ENCODE results near the gene PPCDC.

Gene PPCDC

DNA sequence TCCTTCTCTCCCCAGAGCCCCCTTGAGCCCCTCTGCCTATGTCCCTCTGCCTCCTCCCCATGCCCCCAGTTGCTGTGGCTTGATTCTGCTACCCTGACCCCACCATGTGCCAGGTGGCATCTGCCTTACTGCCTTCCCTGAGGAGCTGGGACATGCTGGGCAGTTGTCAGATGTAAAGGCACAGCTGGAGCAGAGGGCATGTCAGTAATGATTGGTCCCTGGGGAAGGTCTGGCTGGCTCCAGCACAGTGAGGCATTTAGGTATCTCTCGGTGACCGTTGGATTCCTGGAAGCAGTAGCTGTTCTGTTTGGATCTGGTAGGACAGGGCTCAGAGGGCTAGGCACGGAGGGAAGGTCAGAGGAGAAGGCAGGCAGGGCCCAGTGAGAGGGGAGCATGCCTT, 3.5 kb upstream of the PPCDC start:
- no peak for DNase-seq

DNA sequence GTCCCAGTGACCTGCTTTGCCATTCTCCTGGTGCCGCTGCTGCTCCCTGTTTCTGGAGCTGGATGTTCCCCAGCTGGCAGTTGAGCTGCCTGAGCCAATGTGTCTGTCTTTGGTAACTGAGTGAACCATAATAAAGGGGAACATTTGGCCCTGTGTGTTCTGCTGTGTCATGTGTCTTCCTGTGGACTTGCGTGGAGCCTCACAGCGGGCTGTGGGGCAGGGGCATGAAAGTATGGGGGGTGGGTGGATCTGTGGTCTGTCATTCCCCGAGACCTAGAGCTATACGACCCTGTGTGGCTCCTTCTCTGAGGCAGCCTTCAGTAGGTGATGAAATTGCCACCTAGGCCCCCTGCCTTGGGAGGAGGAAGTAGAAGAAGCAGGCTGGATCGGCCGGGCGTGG, 2.0 kb upstream of the PPCDC start:
- no peak for DNase-seq

DNA sequence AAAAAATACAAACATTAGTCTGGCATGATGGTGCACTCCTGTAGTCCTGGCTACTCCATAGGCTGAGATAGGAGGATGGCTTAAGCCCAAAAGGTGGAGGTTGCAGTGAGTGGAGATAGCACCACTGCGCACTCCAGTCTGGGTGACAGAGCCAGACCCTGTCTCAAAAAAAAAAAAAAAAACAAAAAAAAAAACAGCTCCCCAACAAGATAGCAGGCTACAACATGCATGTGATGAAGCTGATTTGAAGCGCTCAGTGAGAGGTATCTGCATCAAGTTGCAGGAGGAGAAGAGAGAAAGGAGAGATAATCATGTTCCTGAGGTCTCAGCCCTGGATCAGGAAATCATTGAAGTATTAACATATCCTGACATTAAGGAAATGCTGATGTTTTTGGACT, 608 bp upstream of the PPCDC start:
- DNase-seq, result no peak

- peak; percentile 84 for DNase-seq
These were observed 664 bp downstream of the PPCDC start for GRCh38 chr15:75023872-75024636.

DNA sequence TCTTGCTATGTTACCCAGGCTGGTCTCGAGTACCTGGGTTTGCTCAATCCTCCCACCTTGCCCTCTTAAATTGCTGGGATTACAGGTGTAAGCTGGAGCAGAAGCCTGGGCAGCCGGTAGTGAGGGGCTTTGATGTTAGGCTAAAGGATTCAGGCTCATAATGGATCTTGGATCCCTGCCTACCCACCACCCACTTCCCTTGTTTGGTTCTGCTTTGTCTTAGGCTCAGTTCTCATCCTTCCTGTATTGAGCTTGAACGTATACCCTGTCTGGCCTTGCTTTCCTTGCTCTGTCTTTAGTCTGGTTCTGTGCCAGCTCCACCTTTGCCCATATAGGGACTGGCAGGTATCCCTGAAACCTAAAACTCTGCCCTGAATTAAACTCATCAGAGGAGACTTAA, 1.7 kb downstream of the PPCDC start:
- DNase-seq, result no peak

DNA sequence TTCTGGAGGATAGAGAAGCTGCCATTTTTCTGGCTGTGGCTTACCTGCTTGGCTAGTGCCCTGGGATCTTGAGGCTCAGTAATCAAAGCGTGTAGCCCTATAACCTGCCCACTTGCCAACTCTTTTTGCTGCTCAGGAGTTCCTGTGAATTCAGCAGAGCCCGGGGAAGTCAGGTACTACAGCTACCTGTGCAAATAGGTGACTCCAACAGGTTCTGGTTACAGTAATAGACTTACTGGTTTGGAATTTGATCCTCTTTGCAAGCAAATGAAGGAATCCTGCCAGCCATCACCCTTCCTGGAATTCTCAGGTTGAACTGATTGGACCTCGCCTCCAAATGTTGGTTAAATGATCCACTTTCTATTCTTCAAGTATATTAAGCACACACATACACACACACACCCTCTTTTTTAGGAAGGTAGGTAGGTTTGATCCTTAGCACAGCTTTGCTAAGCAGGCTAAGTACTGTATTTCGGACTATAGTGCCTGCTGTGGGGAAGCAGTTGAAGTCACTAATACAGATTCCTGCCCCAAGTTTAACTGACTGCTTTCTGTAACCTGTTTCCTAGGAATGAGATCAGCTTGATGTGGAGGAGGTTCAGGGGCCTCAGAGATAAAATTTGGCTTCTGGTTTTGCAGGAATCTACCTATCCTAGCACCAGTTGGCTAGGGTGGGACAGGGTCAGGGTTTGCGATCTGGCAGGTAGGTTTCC, 2.3 kb downstream of the PPCDC start:
- DNase-seq, result no peak

DNA sequence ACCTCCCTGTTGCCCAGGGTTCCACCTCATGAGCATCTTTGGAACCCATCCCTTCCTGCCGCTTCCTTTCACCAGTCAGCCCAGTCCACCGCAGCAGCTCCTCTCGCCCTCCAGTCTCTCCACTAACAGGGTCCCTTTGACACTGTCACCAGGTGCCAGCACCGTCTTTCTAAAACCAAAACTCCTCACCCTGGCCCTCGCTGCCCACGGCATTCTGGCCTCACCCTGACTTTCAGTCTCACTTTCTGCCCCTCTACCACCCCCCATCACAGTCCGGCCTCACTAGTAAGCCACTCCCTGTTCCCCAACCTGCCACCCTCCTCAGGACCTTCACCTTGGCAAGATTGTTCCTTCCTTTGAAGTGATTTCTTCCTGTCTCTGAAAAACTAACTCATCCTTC, 4.2 kb downstream of the PPCDC start:
- no peak for DNase-seq

DNA sequence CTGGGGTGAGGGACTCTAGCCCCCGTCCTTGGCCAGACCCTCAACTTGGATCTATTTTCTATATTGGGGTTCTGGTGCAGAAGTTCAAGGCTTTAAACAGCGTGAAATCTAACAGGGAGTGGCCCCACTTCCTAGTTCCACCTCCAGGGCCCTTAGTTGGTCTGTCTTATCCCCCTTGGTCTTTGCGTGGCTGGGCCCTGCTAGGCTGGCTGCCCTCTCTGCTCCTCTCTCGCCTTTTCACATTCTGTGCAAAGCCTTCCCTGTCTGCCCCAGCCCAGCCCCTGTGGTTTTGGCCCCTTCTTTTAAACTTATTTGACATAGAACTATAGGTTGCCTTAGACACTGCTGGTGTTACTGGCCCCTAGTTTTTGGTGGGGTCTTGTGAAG, 5.6 kb downstream of the PPCDC start:
- DNase-seq, result no peak

GRCh38 chr15:75029378-75030022, 6.1 kb downstream of the PPCDC start:
- peak; percentile 89 for DNase-seq

GRCh38 chr15:75030023-75030413, 6.6 kb downstream of the PPCDC start:
- DNase-seq, result no peak

DNA sequence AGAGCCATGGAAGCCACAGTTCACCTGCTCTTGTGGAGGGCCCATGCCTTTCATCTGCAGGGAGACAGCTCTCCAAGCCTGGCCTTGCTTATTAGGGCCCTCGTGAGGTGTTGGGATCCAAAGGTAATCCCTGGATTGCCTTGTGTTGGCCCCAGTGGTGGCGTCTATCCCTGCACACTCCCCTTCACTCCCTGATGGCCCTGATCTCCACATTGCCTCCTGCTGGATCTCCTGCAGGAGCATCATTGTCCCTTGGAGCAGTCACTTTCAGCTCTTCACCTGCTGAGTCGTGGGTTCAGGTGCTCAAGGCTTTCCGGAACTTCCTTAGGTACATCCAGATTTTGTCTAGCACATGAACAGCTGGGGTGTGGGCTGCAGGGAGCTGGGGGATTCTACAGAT, 7.0 kb downstream of the PPCDC start:
- DNase-seq, result no peak

DNA sequence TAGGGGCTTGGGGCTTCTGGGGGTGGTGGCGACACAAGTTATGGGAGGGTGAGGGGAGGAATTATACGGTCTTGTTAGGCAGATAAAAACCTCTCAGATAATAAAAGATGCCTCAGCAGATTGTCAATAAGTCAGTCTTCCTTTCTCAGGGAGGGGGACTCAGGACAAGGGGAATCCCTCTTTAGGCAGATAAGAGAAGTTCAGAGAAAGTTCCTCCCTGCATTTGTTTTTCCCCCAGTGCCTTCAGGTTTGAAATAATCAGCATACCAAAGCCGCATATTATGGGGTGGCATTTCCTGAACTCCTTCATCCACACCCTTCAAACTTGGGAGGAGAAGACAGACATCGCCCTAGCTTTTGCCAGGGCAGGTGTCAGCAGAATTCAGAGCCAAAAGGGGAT, 8.5 kb downstream of the PPCDC start:
- DNase-seq, result no peak

DNA sequence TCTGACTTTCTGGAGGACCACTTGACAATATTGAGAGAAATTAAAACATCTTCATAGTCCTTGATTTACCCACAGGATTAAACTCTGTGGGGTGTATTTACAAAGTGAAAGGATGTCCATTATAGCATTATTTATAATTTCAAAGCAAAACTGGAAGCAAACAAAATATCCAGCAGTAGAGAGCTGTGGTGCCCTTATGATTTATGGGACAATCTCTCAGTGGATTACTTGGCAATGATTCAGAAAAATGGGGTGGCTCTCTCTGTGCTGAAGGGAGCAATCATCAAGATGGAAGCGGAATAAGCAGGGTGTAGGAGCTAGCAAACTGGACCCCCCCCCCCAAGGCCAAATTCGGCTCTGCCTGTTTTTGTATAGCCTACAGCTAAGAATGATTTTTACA, 9.0 kb downstream of the PPCDC start:
- no peak for DNase-seq

GRCh38 chr15:75033809-75034208, 10.4 kb downstream of the PPCDC start:
- no peak for DNase-seq

GRCh38 chr15:75034615-75035014, 11.2 kb downstream of the PPCDC start:
- no peak for DNase-seq

DNA sequence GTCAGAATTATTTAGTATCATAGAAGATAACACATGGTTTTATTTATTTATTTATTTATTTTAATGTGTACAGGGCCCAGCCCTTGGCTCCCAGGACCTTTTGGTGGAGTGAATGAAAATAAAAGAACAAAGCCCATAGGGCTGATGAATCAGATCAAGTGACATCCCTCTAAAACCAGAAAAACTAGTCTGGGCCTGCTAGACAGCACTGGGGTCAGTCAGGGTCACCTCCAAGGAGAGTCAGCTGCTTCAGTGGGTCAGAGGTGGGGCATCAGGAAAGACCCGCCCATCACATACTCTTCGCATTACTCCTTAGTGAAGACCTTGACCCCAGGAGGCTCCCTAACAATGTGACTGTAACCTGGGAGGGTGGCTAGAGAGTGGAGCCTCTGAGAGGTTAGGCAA, 12.8 kb downstream of the PPCDC start:
- no peak for DNase-seq

DNA sequence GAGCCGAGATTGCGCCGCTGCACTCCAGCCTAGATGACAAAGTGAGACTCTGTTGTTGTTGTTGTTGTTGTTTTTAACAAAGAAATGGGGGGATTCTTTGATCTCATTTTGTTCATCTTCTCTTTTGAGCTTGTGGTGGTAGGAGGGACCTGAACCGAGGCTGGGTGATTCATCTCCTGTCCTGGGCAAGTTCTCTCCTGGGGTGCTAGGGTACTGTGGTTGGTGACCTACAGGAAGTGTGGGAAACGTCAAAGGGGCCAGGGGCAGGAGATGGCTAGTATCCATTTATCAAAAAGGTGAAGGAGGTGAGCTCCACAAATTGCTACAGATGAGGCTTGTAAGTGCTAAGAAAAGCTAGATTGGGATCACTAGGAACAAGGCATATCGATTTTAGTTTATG, 14.3 kb downstream of the PPCDC start:
- no peak for DNase-seq

- no peak for DNase-seq
These were observed 14.8 kb downstream of the PPCDC start for GRCh38 chr15:75038231-75038630.

DNA sequence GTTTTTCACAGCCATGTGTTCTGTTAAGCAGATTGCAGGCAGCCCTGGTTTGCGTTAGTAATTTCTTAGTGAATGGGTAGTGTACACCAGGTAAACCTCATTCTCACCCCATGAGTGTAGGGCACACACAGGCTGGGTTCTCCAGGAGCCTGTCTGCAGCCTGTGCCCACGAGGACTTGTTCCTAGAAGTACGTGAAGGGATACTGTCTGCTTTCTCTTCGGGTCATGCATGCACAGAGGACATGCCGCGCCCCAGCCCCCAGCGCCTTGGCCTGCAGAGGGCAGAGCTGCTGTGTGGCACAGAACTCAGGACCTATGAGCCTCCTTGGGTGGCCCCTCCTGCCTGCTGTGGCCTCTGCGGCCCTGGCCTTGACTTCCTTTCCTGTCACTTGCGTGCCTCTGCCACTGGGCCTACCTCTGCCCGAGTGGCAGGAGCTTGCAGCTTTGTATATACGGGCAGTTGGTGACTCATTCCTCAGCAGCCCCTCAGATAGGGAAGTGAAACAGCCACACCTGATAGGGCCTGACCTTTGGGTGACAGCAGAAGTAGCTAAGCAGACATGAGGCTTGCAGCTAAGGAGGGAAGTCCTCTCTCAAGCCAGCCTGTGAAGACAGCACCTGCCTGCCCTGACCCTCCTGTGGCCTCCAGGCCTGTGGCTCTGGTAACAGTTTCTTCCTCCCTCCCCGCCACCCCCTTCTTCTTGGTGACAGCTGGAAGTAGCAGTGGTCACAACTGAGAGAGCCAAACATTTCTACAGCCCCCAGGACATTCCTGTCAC, 19.5 kb downstream of the PPCDC start:
- DNase-seq, result peak; percentile 99

- peak; percentile 91 for DNase-seq
These were observed 20.3 kb downstream of the PPCDC start for GRCh38 chr15:75043509-75044257.

DNA sequence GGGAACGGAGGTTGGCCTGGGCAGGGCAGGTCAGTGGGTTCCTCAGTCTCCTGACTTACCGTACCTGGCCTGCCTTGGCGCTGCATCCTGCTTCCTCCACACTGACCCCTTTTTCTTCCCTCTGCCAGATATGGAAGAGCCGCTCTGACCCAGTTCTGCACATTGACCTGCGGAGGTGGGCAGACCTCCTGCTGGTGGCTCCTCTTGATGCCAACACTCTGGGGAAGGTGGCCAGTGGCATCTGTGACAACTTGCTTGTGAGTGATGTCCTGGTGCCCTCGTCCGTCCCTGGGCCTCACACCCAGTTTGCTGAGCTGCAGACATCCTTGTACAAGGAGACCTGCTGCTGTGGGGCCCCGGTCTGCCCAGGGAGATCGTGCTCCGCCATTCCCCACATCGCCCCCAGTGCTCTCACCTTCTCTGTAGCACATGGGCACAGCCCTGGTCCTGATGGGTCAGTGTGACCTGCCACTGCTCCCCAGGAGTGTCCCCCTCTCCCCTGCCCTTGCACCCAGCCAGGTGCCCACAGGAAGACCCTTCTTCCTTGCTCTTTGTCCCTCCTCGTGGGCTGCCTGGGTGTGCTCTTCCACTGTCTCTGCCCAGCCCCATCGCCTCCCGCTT, 21.0 kb downstream of the PPCDC start:
- DNase-seq, result no peak

DNA sequence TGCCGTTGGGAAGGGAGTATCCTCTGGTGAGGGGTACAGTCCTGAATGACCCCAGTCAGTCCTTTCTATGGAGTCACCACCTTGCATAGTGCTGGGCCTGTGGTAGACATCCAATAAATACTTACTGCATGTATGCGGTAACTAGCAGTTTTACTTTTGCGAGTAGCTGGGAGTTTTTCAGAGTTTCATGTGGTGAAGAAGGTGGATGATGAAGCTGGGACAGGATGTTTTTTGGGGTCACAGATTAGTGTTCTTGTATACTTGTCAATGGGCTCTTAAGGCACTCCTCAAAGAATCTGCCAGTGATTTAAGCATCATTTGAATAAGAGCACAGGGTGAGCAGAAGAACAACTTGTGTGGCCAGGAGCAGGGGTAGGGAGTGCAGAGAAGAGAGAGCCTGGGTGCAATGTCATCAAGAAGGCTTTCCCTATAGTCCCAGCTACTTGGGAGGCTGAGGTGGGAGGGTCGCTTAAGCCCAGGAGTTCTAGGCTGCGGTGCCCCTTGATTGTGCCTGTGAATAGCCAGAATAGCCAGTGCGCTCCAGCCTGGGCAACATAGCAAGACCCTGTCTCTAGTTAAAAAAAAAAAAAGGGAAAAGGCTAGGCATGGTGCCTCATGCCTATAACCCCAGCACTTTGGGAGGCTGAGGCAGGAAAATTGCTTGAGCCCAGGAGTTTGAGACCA, 22.1 kb downstream of the PPCDC start:
- DNase-seq, result no peak

Measured in GF-D8 (cell line).